Panc1 (cell line): ENCODE measurements around the gene NMT1.
A peak's percentile ranks its signal among the peaks of the same experiment; 100 is the strongest.

ENCODE experiments used
- CTCF ChIP-seq: fragments of 450-650 bp; IDR thresholded peaks from 2 replicates; pipeline ENCODE4 v1.5.1; 2017; ENCODE audit warnings: mild to moderate bottlenecking
- POLR2AphosphoS5 ChIP-seq: IDR thresholded peaks from 2 replicates; pipeline ENCODE4 v1.6.1; 2012; ENCODE audit warnings: mild to moderate bottlenecking, low read depth, low read length, moderate library complexity
- SIN3A ChIP-seq: IDR thresholded peaks from 2 replicates; pipeline ENCODE4 v1.6.1; 2012; ENCODE audit warnings: low read depth, mild to moderate bottlenecking, low read length, moderate library complexity, borderline replicate concordance; ENCODE audit not compliant: insufficient read depth
- TCF7L2 ChIP-seq: IDR thresholded peaks from 2 replicates; pipeline ENCODE4 v1.6.1; 2011; ENCODE audit warnings: mild to moderate bottlenecking, low read depth, low read length, inconsistent platforms
- TF ChIP-seq, protein P1 (sequence below), 2 experiments: IDR thresholded peaks; 2 replicates each; pipeline ENCODE4 v1.6.1; 2011 to 2012; ENCODE audit warnings: low read depth in 2 of 2, control low read depth in 1 of 2, low read length in 1 of 2, mild to moderate bottlenecking in 1 of 2, moderate library complexity in 1 of 2; ENCODE audit not compliant: insufficient read depth in 1 of 2

DNA sequence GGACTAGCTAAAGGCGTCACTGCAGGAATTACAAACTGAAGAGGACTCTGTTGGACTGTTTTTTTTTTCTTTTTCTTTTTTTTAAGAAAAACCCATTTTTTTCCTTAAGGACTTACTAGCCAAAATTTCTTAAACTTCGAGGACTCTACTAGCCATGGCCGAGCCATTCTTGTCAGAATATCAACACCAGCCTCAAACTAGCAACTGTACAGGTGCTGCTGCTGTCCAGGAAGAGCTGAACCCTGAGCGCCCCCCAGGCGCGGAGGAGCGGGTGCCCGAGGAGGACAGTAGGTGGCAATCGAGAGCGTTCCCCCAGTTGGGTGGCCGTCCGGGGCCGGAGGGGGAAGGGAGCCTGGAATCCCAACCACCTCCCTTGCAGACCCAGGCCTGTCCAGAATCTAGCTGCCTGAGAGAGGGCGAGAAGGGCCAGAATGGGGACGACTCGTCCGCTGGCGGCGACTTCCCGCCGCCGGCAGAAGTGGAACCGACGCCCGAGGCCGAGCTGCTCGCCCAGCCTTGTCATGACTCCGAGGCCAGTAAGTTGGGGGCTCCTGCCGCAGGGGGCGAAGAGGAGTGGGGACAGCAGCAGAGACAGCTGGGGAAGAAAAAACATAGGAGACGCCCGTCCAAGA lies 88.0 kb downstream of the NMT1 start:
- TF ChIP-seq CTCF (peak; percentile 90), SIN3A (no peak), POLR2AphosphoS5 (no peak), TCF7L2 (no peak)
- TF ChIP-seq, protein P1, sequence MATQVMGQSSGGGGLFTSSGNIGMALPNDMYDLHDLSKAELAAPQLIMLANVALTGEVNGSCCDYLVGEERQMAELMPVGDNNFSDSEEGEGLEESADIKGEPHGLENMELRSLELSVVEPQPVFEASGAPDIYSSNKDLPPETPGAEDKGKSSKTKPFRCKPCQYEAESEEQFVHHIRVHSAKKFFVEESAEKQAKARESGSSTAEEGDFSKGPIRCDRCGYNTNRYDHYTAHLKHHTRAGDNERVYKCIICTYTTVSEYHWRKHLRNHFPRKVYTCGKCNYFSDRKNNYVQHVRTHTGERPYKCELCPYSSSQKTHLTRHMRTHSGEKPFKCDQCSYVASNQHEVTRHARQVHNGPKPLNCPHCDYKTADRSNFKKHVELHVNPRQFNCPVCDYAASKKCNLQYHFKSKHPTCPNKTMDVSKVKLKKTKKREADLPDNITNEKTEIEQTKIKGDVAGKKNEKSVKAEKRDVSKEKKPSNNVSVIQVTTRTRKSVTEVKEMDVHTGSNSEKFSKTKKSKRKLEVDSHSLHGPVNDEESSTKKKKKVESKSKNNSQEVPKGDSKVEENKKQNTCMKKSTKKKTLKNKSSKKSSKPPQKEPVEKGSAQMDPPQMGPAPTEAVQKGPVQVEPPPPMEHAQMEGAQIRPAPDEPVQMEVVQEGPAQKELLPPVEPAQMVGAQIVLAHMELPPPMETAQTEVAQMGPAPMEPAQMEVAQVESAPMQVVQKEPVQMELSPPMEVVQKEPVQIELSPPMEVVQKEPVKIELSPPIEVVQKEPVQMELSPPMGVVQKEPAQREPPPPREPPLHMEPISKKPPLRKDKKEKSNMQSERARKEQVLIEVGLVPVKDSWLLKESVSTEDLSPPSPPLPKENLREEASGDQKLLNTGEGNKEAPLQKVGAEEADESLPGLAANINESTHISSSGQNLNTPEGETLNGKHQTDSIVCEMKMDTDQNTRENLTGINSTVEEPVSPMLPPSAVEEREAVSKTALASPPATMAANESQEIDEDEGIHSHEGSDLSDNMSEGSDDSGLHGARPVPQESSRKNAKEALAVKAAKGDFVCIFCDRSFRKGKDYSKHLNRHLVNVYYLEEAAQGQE (IDR thresholded peaks at IDR 0.05; ENCODE audit: insufficient read depth in 1 of 2, low read depth in 2 of 2, low read length in 1 of 2), result no peak
